ENCODE measurements around the gene NDUFS6.
"Not testable (repeated sequence)": the region's sequence is repeated elsewhere in the genome, so short reads cannot be mapped to it uniquely, and the experiment has no call there.

Gene NDUFS6

GRCh38 chr5:1784197-1785050 is 16.8 kb upstream of the NDUFS6 start:
- DNase-seq, result no peak

GRCh38 chr5:1785062-1785461 is 16.1 kb upstream of the NDUFS6 start:
- no peak for DNase-seq

GRCh38 chr5:1785984-1786383 is 15.2 kb upstream of the NDUFS6 start:
- DNase-seq, result no peak

DNA sequence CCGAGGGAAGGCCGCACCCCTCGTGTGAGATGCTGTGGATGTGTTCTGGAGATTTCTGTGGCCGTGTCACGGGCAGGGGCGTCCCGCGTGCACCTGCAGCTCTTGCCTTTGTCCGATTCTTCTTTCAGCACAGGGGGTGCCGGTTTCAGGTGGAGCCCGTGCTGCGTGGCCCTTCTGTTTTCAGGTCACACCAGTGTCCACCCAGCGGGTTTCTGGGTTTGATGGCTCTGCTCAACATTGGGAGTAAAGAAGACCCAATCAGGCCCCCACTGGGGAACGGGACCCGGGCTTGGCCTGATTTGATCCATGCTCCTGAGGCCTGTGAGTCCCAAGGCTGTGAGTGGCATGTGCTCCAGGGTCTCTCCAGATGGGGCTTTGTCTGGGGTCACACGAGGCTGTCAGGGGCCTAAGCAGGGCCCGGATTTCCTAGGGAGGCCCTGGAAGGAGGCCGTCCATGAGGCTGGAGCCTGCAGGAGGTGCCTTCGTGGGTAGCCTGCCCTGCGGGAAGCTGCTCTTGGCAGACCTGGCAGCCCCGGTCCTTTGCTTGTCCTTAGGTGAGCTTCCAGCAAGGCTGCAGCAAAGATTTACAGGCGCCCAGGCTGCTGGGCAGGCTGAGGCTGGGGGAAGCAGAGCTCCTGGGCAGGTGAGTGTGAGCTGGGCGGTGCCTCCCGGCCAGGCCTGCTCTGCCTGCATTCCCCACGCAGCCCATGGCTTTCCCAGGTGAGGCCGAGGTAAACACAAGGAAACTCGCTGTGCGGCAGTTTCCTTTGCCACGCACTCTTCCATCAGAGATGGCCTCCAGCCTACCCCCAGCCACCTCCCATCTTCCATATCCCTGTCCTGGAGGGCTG is 14.4 kb upstream of the NDUFS6 start:
- no peak for DNase-seq

DNA sequence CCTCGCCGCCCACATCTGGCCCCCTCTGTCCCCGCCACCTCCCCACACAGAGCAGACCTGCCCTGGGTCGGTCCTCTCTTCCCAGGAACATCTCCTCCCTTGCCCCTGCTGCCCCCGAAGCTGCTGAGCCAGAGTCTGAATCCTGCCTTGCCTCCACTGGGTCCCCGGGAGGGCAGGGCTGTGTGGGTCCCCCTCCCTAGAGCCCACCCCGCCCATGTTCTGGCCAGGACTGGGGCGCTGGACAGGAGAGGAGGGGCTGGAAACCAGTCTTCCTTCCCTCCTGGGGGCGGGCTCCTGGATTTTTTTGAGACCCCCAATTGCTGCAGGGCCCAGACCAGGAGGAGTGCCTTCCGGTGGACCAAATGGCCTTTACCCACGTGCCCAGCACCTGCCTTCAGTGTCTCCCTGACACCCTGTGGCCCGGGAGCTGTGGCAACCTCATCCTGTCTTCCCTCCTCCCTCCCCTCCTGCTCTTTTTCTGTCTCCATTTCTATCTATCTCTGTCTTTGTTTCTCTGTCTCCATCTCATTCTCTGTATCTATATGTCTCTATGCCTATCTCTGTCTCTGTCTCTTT is 13.6 kb upstream of the NDUFS6 start:
- no peak for DNase-seq

- DNase-seq, result no peak
These were observed 13.0 kb upstream of the NDUFS6 start for GRCh38 chr5:1788200-1788599.

GRCh38 chr5:1788828-1789227 is 12.4 kb upstream of the NDUFS6 start:
- no peak for DNase-seq

- not testable (repeated sequence) for DNase-seq
These were observed 11.8 kb upstream of the NDUFS6 start for GRCh38 chr5:1789438-1789833.

- no peak for DNase-seq
These were observed 11.3 kb upstream of the NDUFS6 start for GRCh38 chr5:1789834-1790471.

- DNase-seq, result no peak
These were observed 10.0 kb upstream of the NDUFS6 start for GRCh38 chr5:1791176-1791575.

DNA sequence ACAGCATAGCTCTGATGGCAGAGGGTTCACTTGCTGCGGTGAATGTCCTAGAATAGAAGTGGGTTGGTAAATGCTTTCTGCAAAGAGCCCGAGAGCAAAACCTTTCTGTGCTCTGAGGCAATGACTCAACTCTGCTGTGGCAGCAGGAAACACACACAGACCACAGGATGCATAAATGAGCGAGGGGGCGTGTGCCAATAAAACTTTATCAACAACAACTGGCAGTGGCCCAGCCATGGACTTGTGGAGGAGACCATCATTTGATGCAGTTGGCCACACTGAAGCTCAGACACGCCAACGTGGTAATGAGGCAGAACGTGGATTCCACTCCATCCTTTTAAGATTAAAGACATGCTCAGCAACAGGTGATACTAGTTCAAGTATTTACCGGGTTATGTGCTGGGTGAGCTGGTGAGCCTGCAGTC is 8.4 kb upstream of the NDUFS6 start:
- DNase-seq, result no peak

DNA sequence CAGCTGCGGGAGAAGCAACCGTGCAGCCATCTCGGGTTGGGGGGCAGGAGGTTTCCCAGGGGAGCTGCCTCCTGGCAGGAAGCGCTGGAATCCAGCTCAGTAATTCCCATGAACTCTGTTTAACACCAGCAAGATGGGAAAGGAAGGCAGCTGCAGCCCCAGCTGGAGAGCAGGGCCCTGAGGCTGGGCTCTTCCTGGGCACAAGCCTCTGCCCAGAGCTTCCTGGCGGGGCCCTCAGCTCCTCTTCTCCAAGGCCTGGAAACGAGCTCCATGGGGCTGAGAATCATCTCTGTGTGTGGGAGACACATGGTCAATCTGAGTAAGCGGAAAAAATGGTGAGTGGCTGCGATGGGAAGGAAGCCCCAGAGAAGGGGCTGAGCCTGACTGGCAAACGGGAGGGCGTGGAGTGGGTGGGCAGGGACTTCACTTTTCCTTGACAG is 7.9 kb upstream of the NDUFS6 start:
- no peak for DNase-seq

DNA sequence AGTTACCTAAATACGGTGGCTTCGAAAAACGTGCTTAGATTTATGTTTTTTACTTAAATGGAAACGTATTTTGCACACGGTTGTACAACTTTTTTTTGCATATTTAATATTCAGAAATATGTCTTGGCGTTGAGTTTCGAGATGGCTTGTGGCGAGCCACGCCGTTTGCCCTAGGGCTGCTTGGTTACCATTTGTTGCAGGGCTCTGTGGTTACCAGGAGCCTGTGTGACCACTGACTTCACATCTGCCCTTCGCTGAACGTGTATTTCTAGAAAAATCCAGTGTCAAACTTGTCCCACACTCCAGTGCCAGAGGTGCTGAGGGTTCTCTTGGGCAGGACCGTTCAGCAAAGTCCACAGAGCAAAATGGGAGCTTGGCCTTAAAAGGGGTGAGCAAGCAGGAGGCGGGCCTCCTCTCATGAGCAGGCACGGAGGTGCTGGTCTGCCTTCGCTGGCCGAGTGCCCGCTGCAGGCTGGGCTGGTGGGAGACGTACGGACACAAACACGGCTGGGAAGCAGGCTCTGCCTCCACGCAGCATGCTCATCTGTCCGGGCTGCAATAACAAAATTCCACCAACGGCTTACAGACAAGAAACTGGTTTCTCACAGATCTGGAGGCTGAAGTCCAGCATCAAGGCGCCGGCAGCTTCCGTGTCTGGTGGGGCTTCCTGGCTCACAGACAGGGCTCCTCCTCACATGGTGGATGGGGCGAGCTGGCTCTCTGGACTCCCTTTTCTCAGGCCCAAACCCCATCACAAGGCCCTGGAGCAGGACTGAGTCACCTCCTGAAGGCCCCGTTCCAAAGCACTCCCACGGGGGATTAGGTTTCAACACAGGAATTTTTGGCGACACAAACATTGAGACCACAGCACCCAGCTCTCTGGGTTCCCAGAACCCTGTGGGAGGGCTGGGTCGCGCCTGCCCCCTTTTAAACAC is 7.0 kb upstream of the NDUFS6 start:
- no peak for DNase-seq

GRCh38 chr5:1794901-1795290 is 6.3 kb upstream of the NDUFS6 start:
- DNase-seq, result no peak

DNA sequence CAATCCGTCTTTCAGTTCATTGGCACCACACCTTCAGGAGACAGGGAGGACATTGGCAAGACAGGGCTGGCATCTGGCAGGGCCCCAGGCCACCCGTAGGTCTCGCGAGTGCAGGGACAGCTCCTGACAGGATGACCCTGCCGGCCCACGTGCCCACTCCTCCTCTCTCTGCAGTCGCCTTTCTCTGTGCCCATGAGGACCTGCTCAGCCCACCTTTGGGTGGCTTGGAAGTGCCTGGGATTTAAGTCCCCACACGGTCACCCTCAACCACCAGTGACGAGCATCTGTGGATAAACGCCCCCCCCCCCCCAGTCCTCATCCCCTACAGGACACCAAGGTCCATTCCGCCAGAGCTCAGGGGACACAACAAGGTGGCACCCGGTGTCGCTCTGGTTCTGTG is 5.7 kb upstream of the NDUFS6 start:
- DNase-seq, result no peak

- DNase-seq, result no peak
These were observed 5.3 kb upstream of the NDUFS6 start for GRCh38 chr5:1795931-1796330.

- DNase-seq, result no peak
These were observed 4.7 kb upstream of the NDUFS6 start for GRCh38 chr5:1796371-1797102.

DNA sequence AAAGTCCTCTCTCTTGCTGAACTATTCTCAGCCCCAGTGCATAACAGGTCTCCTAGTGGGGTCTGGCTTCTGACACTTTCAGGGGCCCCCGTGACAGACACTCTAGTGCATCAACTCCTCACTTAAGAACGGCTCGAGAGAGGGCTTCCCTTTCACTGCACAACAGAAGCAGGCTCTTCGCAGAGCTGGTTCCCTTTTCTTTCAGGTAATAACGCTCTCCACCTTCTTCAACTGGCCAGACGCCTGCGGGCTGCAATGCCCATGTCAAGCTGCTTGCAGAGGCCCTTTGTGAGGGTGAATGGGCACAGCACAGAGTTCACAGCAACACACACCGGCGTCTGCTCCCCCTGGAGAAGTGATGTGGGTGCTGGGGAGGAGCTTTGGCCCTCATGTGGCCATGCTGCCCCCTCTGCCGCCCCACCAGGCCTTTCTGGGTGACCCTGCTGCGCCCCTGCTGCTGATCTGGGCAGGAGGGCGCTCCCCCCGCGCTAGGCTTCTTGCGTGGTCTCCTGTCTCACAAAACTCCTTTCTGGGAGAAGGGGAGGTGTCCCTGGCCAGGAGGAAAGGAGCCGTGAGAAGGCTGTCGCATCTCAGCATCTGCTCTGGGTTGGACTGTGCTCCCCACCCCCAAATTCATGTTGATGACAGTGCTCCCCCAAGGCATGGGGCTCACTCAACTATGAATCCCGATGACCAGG is 4.0 kb upstream of the NDUFS6 start:
- no peak for DNase-seq

- no peak for DNase-seq
These were observed 3.4 kb upstream of the NDUFS6 start for GRCh38 chr5:1797855-1798254.

DNA sequence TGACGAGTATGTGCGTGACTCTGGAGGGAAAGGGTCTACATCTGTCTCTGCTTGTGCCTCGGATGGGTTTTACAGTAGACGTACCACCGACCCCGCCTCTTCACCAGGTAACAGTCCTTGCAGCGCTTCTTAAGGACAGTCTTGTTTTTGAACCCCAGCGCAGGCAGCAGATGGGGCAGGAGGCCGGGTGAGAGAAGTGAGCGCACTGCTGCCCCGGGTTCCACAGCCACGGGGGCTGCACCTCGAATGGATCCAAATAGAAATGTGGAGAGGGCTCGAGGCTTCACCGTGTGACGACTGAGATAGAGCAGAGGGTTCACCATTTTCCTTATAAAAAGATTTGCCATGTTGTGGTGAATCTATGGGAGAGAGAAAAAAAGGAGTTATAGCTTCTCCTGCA is 2.6 kb upstream of the NDUFS6 start:
- DNase-seq, result not testable (repeated sequence)
